ENCODE data around the gene SF3B4.

The SF3B4 gene

GRCh38 chr1:149885339-149886120, 42.1 kb downstream of the SF3B4 start:
- Histone ChIP-seq H3K9me3 (no peaks in the 10 kb centered on the region), H3K4me1 (no peaks in the 10 kb centered on the region), H3K36me3 (no peaks in the 10 kb centered on the region), H3K4me3 (ENCODE audit: low read depth, low read length) (peak overlapping the region; percentile 89), H3K27me3 (no peaks in the 10 kb centered on the region)
- peak; percentile 83 for DNase-seq
- no peak; the same call in 1 of the 2 replicates for TF ChIP-seq CTCF (IDR thresholded peaks at IDR 0.05; ENCODE audit: low read depth, low read length)

GRCh38 chr1:149884433-149885338, 42.9 kb downstream of the SF3B4 start:
- TF ChIP-seq CTCF (IDR thresholded peaks at IDR 0.05; ENCODE audit: low read depth, low read length): no peak
- no peaks in the 10 kb centered on the region for H3K9me3 ChIP-seq
- no peaks in the 10 kb centered on the region for H3K27me3 ChIP-seq
- no peaks in the 10 kb centered on the region for H3K4me1 ChIP-seq
- DNase-seq: no peak
- no peaks in the 10 kb centered on the region for H3K36me3 ChIP-seq
- peak overlapping the region; percentile 89 for H3K4me3 ChIP-seq (ENCODE audit: low read depth, low read length)

- TF ChIP-seq CTCF (IDR thresholded peaks at IDR 0.05; ENCODE audit: low read depth, low read length): no peak
- H3K36me3 ChIP-seq: no peaks in the 10 kb centered on the region
- no peaks in the 10 kb centered on the region for H3K4me1 ChIP-seq
- DNase-seq: no peak
- no peak overlapping the region for H3K4me3 ChIP-seq (ENCODE audit: low read depth, low read length)
- H3K27me3 ChIP-seq: no peaks in the 10 kb centered on the region
- H3K9me3 ChIP-seq: no peaks in the 10 kb centered on the region
Measured at GRCh38 chr1:149883598-149884247, 43.9 kb downstream of the SF3B4 start.

- DNase-seq: no peak
- Histone ChIP-seq H3K9me3 (no peaks in the 10 kb centered on the region), H3K4me1 (no peaks in the 10 kb centered on the region), H3K36me3 (no peaks in the 10 kb centered on the region), H3K4me3 (ENCODE audit: low read depth, low read length) (no peak overlapping the region), H3K27me3 (no peaks in the 10 kb centered on the region)
- no peak for TF ChIP-seq CTCF (IDR thresholded peaks at IDR 0.05; ENCODE audit: low read depth, low read length)
Measured at GRCh38 chr1:149881876-149882275, 45.7 kb downstream of the SF3B4 start.

GRCh38 chr1:149879556-149879955, 48.0 kb downstream of the SF3B4 start:
- no peaks in the 10 kb centered on the region for H3K4me1 ChIP-seq
- TF ChIP-seq CTCF (IDR thresholded peaks at IDR 0.05; ENCODE audit: low read depth, low read length): no peak
- H3K4me3 ChIP-seq (ENCODE audit: low read depth, low read length): no peak overlapping the region
- no peaks in the 10 kb centered on the region for H3K36me3 ChIP-seq
- H3K27me3 ChIP-seq: no peaks in the 10 kb centered on the region
- no peaks in the 10 kb centered on the region for H3K9me3 ChIP-seq
- DNase-seq: no peak

Measured in BE2C (cell line).